ENCODE data around the gene CTNNA2.

- TF ChIP-seq CTCF (IDR thresholded peaks at IDR 0.05): no peak
- TF ChIP-seq POLR2A (IDR thresholded peaks at IDR 0.05): no peak
Measured at GRCh38 chr2:80560326-80560725, 1047.5 kb downstream of the CTNNA2 start.
